ENCODE measurements around the gene KLHL29.

The KLHL29 gene

GRCh38 chr2:23493846-23494245, 108.9 kb downstream of the KLHL29 start:
- DNase-seq (ENCODE audit: low read depth) = no peak

GRCh38 chr2:23494286-23494685, 109.3 kb downstream of the KLHL29 start:
- no peak for DNase-seq (ENCODE audit: low read depth)

- no peak for DNase-seq (ENCODE audit: low read depth)
These were observed 110.7 kb downstream of the KLHL29 start for GRCh38 chr2:23495661-23496114.

- no peak for DNase-seq (ENCODE audit: low read depth)
These were observed 111.5 kb downstream of the KLHL29 start for GRCh38 chr2:23496456-23496855.

- DNase-seq (ENCODE audit: low read depth) = no peak
These were observed 112.1 kb downstream of the KLHL29 start for GRCh38 chr2:23497063-23497462.

- DNase-seq (ENCODE audit: low read depth) = no peak
These were observed 112.6 kb downstream of the KLHL29 start for GRCh38 chr2:23497536-23497935.

- DNase-seq (ENCODE audit: low read depth) = no peak
These were observed 114.0 kb downstream of the KLHL29 start for GRCh38 chr2:23498943-23499342.

- no peak for DNase-seq (ENCODE audit: low read depth)
These were observed 114.5 kb downstream of the KLHL29 start for GRCh38 chr2:23499439-23499838.

GRCh38 chr2:23500836-23501235, 115.9 kb downstream of the KLHL29 start:
- no peak for DNase-seq (ENCODE audit: low read depth)

- DNase-seq (ENCODE audit: low read depth) = no peak
These were observed 117.1 kb downstream of the KLHL29 start for GRCh38 chr2:23502096-23502495.

- no peak for DNase-seq (ENCODE audit: low read depth)
These were observed 118.1 kb downstream of the KLHL29 start for GRCh38 chr2:23503097-23503496.

GRCh38 chr2:23503682-23504081, 118.7 kb downstream of the KLHL29 start:
- DNase-seq (ENCODE audit: low read depth) = no peak

GRCh38 chr2:23504591-23504990, 119.6 kb downstream of the KLHL29 start:
- no peak for DNase-seq (ENCODE audit: low read depth)

- no peak for DNase-seq (ENCODE audit: low read depth)
These were observed 120.4 kb downstream of the KLHL29 start for GRCh38 chr2:23505218-23505983.

- DNase-seq (ENCODE audit: low read depth) = no peak
These were observed 121.0 kb downstream of the KLHL29 start for GRCh38 chr2:23505984-23506380.

GRCh38 chr2:23506531-23507266, 121.7 kb downstream of the KLHL29 start:
- no peak for DNase-seq (ENCODE audit: low read depth)

- DNase-seq (ENCODE audit: low read depth) = no peak
These were observed 122.5 kb downstream of the KLHL29 start for GRCh38 chr2:23507267-23508065.

GRCh38 chr2:23508066-23508390, 123.0 kb downstream of the KLHL29 start:
- DNase-seq (ENCODE audit: low read depth) = no peak

GRCh38 chr2:23509103-23509502, 124.1 kb downstream of the KLHL29 start:
- DNase-seq (ENCODE audit: low read depth) = no peak

GRCh38 chr2:23509596-23510292, 124.8 kb downstream of the KLHL29 start:
- no peak for DNase-seq (ENCODE audit: low read depth)

GRCh38 chr2:23510471-23510870, 125.5 kb downstream of the KLHL29 start:
- no peak for DNase-seq (ENCODE audit: low read depth)

- no peak for DNase-seq (ENCODE audit: low read depth)
These were observed 127.8 kb downstream of the KLHL29 start for GRCh38 chr2:23512778-23513177.

Data from T-helper 22 cell (primary cell).